Activated CD4-positive, alpha-beta memory T cell treated with anti-CD3 and anti-CD28 coated beads for 36 hours (primary cell): ENCODE data around the gene DBNL. TPM values are rescaled to one million over a fixed set of nuclear protein-coding genes. Genes with fewer than 3 reads are reported as not detected.

Experiments
- CTCF ChIA-PET: fragments of 350-600 bp; sonication (Branson Sonifier 250); formaldehyde crosslinking; loops from one replicate; lab custom pipeline; 2021; ENCODE audit warnings: antibody characterized with exemption, inconsistent platforms; lab: Charles Lee
- POLR2A ChIA-PET: fragments of 350-600 bp; sonication (Branson Sonifier 250); formaldehyde crosslinking; loops from one replicate; lab custom pipeline; 2021; ENCODE audit warnings: antibody characterized with exemption; lab: Charles Lee
- DNase-seq: peaks from one replicate; pipeline ENCODE4 v3.0.0-alpha.2; 2020
- H3K27ac Mint-ChIP-seq: one replicate; pipeline ENCODE4 v1.8.0; 2021; ENCODE audit warnings: mixed read lengths
- H3K27me3 Mint-ChIP-seq: one replicate; pipeline ENCODE4 v1.8.0; 2021; ENCODE audit warnings: mixed read lengths
- H3K36me3 Mint-ChIP-seq: one replicate; pipeline ENCODE4 v1.8.0; 2021; ENCODE audit warnings: mixed read lengths
- H3K4me1 Mint-ChIP-seq: one replicate; pipeline ENCODE4 v1.8.0; 2021; ENCODE audit warnings: low read depth, mixed read lengths
- H3K4me3 Mint-ChIP-seq: one replicate; pipeline ENCODE4 v1.8.0; 2021; ENCODE audit warnings: mild to moderate bottlenecking, mixed read lengths
- H3K9me3 Mint-ChIP-seq: one replicate; pipeline ENCODE4 v1.8.0; 2021; ENCODE audit warnings: mixed read lengths
- intact Hi-C: fragments of 100-400 bp; cut with micrococcal nuclease; formaldehyde crosslinking; loops from one replicate; pipeline ENCODE4 v1.15.1; 2023
- total RNA-seq, 2 experiments: library from RNA; stranded (reverse); gene quantifications; one replicate each; pipeline ENCODE4 v1.2.3, GENCODE V29; 2021

Gene DBNL
- total RNA-seq, 2 experiments from 2014 or later, result 128 to 129 TPM

- peak; percentile 73 for DNase-seq
- H3K4me3 Mint-ChIP-seq, result peak overlapping the region; percentile 90
- no peaks in the 10 kb centered on the region for H3K9me3 Mint-ChIP-seq
- no peaks in the 10 kb centered on the region for H3K27me3 Mint-ChIP-seq
- POLR2A ChIA-PET, result interaction anchor here (3.3 kb wide), 1 partner anchor 34 kb away, joined by 16 read pairs; no protein-coding TSS in a partner anchor
- H3K27ac Mint-ChIP-seq, result peak overlapping the region; percentile 86
- H3K36me3 Mint-ChIP-seq, result peaks cover 39% of the 10 kb centered on the region
- CTCF ChIA-PET, result no interaction called here
- intact Hi-C loops, result loop anchor here (1.0 to 10.0 kb wide), 4 partner anchors 22 to 392 kb away; partner anchors contain the start of gene UBE2D4
- H3K4me1 Mint-ChIP-seq, result peaks cover 60% of the 10 kb centered on the region
Measured at GRCh38 chr7:44046321-44047061, 2.0 kb downstream of the DBNL start.

GRCh38 chr7:44048031-44048795 is 3.7 kb downstream of the DBNL start:
- intact Hi-C loops, result loop anchor here (10.0 kb wide), 2 partner anchors 123 to 393 kb away; partner anchors contain the start of gene UBE2D4
- H3K27ac Mint-ChIP-seq, result peak overlapping the region; percentile 31
- peaks cover 52% of the 10 kb centered on the region for H3K36me3 Mint-ChIP-seq
- H3K9me3 Mint-ChIP-seq, result no peaks in the 10 kb centered on the region
- no peak overlapping the region for H3K4me3 Mint-ChIP-seq
- ChIA-PET POLR2A (no interaction called here), CTCF (no interaction called here)
- no peaks in the 10 kb centered on the region for H3K27me3 Mint-ChIP-seq
- peaks cover 70% of the 10 kb centered on the region for H3K4me1 Mint-ChIP-seq
- DNase-seq, result no peak

GRCh38 chr7:44050121-44050914 is 5.8 kb downstream of the DBNL start:
- ChIA-PET CTCF (interaction anchor here (1.0 to 1.1 kb wide), 2 partner anchors 22 to 191 kb away, joined by 3 to 4 read pairs; no protein-coding TSS in a partner anchor), POLR2A (no interaction called here)
- Mint-ChIP-seq H3K36me3 (peaks cover 52% of the 10 kb centered on the region), H3K27ac (peak overlapping the region; percentile 18), H3K4me1 (peaks cover 64% of the 10 kb centered on the region), H3K27me3 (no peaks in the 10 kb centered on the region), H3K9me3 (no peaks in the 10 kb centered on the region), H3K4me3 (no peak overlapping the region)
- intact Hi-C loops, result no loop called here
- DNase-seq, result no peak

DNA sequence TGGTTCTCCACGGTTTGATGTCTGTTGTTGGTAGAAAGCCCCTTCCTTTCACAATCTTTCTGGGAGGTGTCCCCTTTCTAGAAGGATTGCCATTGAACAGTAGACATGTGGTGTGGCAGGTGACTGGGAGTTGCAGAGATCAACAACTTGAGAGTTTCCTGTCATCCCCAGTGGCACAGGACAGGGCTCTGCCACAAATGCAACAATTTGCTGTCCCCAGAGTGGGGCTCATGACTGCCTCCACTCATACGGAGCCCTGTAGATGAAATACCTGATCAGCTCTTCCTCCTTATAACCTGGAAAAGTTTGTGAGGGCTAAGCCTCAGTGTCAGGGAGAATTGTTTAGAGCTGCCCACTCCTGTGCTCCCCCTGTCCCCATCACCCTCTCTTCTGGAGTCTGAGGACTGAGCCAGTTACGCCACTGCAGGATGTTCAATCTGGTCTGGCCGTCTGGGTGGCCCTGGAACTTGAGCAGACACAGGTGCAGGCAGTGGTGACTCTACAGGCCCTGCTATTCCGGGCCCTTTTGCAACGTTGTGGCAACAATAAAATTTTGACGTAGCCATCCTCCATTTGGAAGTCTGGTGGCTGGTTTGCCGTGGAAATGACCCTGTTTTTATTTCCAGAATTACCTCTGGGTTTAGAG is 6.5 kb downstream of the DBNL start:
- POLR2A ChIA-PET, result no interaction called here
- Mint-ChIP-seq H3K27me3 (no peaks in the 10 kb centered on the region), H3K4me3 (no peak overlapping the region), H3K36me3 (peaks cover 55% of the 10 kb centered on the region), H3K27ac (peak overlapping the region; percentile 73), H3K9me3 (no peaks in the 10 kb centered on the region), H3K4me1 (peaks cover 57% of the 10 kb centered on the region)
- CTCF ChIA-PET, result interaction anchor here (1.1 to 1.6 kb wide), 3 partner anchors 21 to 24 kb away, joined by 3 to 5 read pairs (median 4); no protein-coding TSS in a partner anchor
- DNase-seq, result no peak
- intact Hi-C loops, result no loop called here

DNA sequence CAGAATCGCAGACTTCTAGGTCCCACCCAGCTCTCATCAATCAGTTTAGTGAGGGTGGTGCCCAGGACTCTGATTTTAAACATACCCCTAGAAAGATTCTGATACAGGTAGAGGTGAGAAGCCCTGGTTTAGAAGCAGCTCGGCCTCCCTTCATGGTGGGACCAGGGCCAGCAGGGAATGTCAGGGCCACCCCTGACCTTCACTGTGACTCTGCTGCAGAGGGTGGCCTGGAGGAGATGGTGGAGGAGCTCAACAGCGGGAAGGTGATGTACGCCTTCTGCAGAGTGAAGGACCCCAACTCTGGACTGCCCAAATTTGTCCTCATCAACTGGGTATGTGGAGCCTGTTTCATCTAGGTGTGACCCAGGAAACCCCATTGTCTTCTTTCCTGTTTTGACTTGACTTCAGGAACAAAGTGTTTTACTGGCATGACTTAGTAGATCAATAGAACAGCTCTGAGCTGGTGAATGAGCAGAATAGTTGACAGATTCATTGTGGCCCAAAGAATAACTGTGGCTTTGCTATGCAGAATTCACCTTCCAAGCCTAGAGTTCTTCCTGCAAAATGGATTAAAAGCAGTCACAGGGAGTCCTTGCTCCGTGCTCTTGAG is 7.2 kb downstream of the DBNL start:
- ChIA-PET POLR2A (no interaction called here), CTCF (interaction anchor here (1.2 to 1.6 kb wide), 2 partner anchors 21 to 24 kb away, joined by 3 to 5 read pairs; no protein-coding TSS in a partner anchor)
- intact Hi-C loops, result no loop called here
- peak overlapping the region; percentile 73 for H3K27ac Mint-ChIP-seq
- DNase-seq, result no peak
- no peak overlapping the region for H3K4me3 Mint-ChIP-seq
- H3K36me3 Mint-ChIP-seq, result peaks cover 54% of the 10 kb centered on the region
- H3K9me3 Mint-ChIP-seq, result no peaks in the 10 kb centered on the region
- H3K4me1 Mint-ChIP-seq, result peaks cover 50% of the 10 kb centered on the region
- H3K27me3 Mint-ChIP-seq, result no peaks in the 10 kb centered on the region

DNA sequence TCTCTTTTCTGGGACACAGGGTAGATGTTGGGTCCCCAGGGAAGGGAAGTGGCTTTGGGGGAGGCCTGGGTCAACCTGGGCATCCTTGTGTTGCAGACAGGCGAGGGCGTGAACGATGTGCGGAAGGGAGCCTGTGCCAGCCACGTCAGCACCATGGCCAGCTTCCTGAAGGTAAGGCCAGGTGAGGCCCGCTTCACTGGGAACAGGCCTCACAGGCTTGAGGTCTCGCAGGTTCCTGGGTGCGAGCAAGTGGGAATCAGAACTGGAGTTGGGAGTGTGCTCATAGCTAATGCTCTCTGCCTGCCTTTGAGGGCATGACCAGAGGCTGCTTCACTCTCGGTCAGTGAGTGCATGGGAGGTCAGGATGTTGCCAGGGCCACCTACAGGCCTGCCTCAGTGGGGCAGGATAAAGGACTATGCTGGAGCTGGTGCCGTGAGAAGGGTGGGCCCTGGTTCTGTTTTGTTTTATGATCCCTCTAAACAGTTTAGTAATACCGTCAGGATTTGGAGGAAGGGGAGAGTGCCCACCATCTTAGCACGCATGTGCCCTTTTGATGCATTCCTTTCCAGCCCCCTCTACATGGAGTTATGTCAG is 8.4 kb downstream of the DBNL start:
- Mint-ChIP-seq H3K4me3 (no peak overlapping the region), H3K27me3 (no peaks in the 10 kb centered on the region), H3K27ac (no peak overlapping the region), H3K9me3 (no peaks in the 10 kb centered on the region), H3K4me1 (peaks cover 40% of the 10 kb centered on the region), H3K36me3 (peaks cover 54% of the 10 kb centered on the region)
- POLR2A ChIA-PET, result interaction anchor here (0.9 to 1.0 kb wide), 2 partner anchors 9 to 11 kb away, joined by 3 read pairs; partner anchors contain the start of gene DBNL
- intact Hi-C loops, result no loop called here
- CTCF ChIA-PET, result interaction anchor here (0.7 to 1.6 kb wide), 3 partner anchors 9 to 19 kb away, joined by 3 to 5 read pairs (median 4); partner anchors contain the start of gene DBNL
- DNase-seq, result no peak

DNA sequence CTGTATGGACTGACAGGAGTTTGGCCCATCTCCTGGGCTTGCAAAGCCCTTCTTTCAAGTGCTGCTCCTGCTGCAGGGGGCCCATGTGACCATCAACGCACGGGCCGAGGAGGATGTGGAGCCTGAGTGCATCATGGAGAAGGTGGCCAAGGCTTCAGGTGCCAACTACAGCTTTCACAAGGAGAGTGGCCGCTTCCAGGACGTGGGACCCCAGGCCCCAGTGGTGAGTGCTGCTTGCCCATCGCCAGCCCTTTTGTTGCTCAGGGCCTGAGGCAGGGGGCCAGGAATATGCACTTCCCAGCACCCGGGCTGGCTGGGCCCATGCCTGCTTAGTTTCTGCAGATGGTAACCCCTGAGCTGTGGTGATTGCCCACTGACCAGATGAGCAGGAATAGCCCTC is 12.2 kb downstream of the DBNL start:
- Mint-ChIP-seq H3K4me1 (peaks cover 10% of the 10 kb centered on the region), H3K27me3 (no peaks in the 10 kb centered on the region), H3K4me3 (no peak overlapping the region), H3K9me3 (no peaks in the 10 kb centered on the region), H3K27ac (no peak overlapping the region), H3K36me3 (peaks cover 57% of the 10 kb centered on the region)
- peak; percentile 6 for DNase-seq
- POLR2A ChIA-PET, result no interaction called here
- CTCF ChIA-PET, result no interaction called here
- intact Hi-C loops, result no loop called here

DNA sequence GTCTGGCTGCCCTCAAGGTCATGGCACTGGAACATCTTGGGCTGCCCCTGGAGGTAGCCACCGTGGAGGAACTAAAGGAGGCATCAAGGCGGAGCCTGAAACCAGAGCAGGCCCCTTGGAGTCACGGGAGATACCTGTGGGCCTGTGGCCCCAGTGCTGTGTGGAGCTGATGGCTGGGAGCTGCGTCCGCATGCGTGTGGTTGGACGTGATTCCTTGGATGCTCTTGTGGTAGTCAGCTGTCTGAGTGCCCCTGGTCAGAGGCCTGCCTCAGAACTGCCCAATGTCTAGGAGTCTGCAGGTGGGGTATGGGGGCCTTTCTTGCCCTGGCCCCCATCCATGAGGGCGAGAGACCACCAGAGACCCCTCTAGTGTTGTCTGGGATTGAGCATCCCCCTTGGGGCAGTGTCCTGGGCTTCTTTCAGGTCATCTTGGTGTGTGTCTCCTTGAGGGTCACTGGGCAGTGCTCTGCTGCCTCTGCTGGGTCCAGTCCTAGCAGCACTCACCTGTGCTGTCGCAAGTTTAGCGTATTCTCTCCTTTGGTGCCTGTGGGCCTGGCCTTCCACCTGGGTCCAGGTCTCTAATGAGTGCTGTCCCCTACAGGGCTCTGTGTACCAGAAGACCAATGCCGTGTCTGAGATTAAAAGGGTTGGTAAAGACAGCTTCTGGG is 12.8 kb downstream of the DBNL start:
- POLR2A ChIA-PET, result no interaction called here

DNA sequence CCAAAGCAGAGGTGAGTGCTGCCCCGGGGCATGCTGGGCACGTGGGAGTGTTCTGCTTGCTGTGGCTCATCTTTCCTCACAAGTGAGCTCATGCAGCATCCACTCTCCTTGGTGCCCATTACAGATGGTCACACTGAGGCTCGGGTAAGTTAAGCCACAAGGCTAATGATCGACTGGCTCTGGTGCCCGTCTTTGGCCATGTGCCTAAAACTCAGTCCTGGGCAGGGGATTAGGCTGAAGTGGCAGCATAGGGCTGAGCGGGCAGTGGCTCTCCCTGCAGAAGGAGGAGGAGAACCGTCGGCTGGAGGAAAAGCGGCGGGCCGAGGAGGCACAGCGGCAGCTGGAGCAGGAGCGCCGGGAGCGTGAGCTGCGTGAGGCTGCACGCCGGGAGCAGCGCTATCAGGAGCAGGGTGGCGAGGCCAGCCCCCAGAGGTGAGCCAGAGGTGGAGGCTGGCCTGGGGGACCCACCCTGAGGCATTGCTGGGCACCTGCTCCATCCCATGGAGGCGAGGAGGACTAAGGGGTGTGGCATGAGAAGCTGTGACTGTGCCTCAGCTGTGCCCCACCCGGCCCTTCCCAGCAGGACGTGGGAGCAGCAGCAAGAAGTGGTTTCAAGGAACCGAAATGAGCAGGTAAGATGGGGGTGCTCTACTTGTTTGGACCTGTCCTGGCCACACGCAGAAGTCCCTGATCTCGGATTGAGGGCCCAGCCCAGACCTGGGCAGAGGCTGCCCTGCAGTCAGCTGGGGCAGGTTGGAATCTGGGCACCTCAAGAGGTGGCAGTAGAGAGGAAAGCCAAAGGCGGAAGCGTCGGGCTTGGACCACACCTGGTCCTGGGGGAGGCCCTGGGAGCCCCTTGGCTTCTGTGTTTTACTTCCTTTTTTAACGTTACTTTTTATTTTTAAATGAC is 13.6 kb downstream of the DBNL start:
- Mint-ChIP-seq H3K27ac (no peak overlapping the region), H3K36me3 (peaks cover 47% of the 10 kb centered on the region), H3K27me3 (no peaks in the 10 kb centered on the region), H3K4me3 (no peak overlapping the region), H3K4me1 (peaks cover 2% of the 10 kb centered on the region), H3K9me3 (no peaks in the 10 kb centered on the region)
- ChIA-PET POLR2A (no interaction called here), CTCF (no interaction called here)
- intact Hi-C loops, result no loop called here
- no peak for DNase-seq

More for the DNA sequence above, 12.8 kb downstream of the DBNL start:
- Mint-ChIP-seq H3K27me3 (no peaks in the 10 kb centered on the region), H3K36me3 (peaks cover 53% of the 10 kb centered on the region), H3K4me3 (no peak overlapping the region), H3K27ac (no peak overlapping the region), H3K9me3 (no peaks in the 10 kb centered on the region), H3K4me1 (peaks cover 5% of the 10 kb centered on the region)
- DNase-seq, result no peak
- intact Hi-C loops, result no loop called here
- CTCF ChIA-PET, result no interaction called here

- CTCF ChIA-PET, result no interaction called here
- Mint-ChIP-seq H3K9me3 (no peaks in the 10 kb centered on the region), H3K36me3 (peaks cover 47% of the 10 kb centered on the region), H3K27me3 (no peaks in the 10 kb centered on the region), H3K4me3 (no peak overlapping the region), H3K4me1 (peaks cover 2% of the 10 kb centered on the region), H3K27ac (no peak overlapping the region)
- no peak for DNase-seq
- POLR2A ChIA-PET, result no interaction called here
- intact Hi-C loops, result no loop called here
Measured at GRCh38 chr7:44058759-44059218, 14.3 kb downstream of the DBNL start.
